NT2/D1 (cell line): ENCODE results near the gene NFIA.

ENCODE experiments used
- SUZ12 ChIP-seq: IDR thresholded peaks from 2 replicates; pipeline ENCODE4 v1.6.1; 2011; ENCODE audit not compliant: insufficient read length, insufficient read depth; ENCODE audit errors: extremely low read depth
- YY1 ChIP-seq: IDR thresholded peaks from 2 replicates; pipeline ENCODE4 v1.6.1; 2011; ENCODE audit not compliant: insufficient read length, insufficient read depth
- ZNF274 ChIP-seq: IDR thresholded peaks from 2 replicates; pipeline ENCODE4 v1.6.1; 2011; ENCODE audit warnings: mild to moderate bottlenecking, low read depth, low read length

DNA sequence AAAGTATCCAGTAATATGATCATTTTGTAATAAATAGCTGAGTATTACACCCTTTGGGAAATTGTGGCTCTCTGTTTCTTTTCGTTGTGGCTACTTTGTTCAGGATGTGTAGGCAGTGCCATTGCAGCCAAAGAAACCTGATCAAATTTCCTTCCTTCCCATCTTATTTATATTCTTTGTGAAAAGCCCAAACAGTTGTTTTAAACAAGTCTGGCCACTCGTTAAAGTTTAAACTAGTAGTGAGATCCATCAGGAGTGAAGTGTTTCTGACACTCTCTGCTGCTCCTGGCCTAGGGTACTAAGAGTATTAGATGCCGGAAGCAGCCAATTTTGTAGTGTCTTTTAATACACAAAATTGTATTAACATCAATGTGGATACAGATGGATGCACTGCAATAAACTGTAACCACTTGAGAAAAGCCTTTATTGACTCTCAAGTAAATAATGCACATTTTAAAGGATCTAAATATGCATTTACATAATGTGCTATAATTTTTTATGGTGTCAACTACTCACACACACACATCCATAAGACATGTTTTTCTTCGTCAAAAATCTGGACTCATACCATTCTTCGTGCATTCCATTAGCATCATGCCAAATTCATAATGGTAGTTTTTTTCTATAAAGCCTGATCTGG lies 317.9 kb downstream of the NFIA start:
- TF ChIP-seq SUZ12 (no peak), YY1 (no peak), ZNF274 (no peak)
